H9 (cell line): ENCODE results near the gene SLC34A2. TPM values are rescaled to one million over a fixed set of nuclear protein-coding genes. Genes with fewer than 3 reads are reported as not detected.

ENCODE experiments used
- DNase-seq: peaks from one replicate; pipeline ENCODE4 v3.0.0-alpha.2; 2017
- H2AFZ ChIP-seq: one replicate; pipeline ENCODE4 v1.6.1; 2013; ENCODE audit warnings: mild to moderate bottlenecking, low read length, control low read depth, moderate library complexity
- H2AK5ac ChIP-seq: 2 replicates; pipeline ENCODE4 v1.6.1; 2013; ENCODE audit warnings: low read length, control low read depth, mixed read lengths; ENCODE audit not compliant: insufficient read length
- H2BK120ac ChIP-seq: one replicate; pipeline ENCODE4 v1.6.1; 2013; ENCODE audit warnings: low read depth, mild to moderate bottlenecking, low read length, control low read depth, inconsistent platforms; ENCODE audit not compliant: poor library complexity, severe bottlenecking
- H2BK12ac ChIP-seq: 2 replicates; pipeline ENCODE4 v1.6.1; 2013; ENCODE audit warnings: low read length, control low read depth, mixed read lengths, low read depth; ENCODE audit not compliant: insufficient read length
- H2BK15ac ChIP-seq: 2 replicates; pipeline ENCODE4 v1.6.1; 2013; ENCODE audit warnings: low read depth, low read length, control low read depth
- H2BK20ac ChIP-seq: one replicate; pipeline ENCODE4 v1.6.1; 2013; ENCODE audit warnings: low read depth, mild to moderate bottlenecking, low read length, control low read depth, inconsistent platforms; ENCODE audit not compliant: poor library complexity, severe bottlenecking
- H2BK5ac ChIP-seq: 2 replicates; pipeline ENCODE4 v1.6.1; 2013; ENCODE audit warnings: low read length, control low read depth, mixed read lengths; ENCODE audit not compliant: insufficient read length
- H3K14ac ChIP-seq: 2 replicates; pipeline ENCODE4 v1.6.1; 2013; ENCODE audit warnings: low read length, control low read depth; ENCODE audit not compliant: insufficient read depth
- H3K18ac ChIP-seq: 2 replicates; pipeline ENCODE4 v1.6.1; 2013; ENCODE audit warnings: low read depth, mild to moderate bottlenecking, mixed read lengths, low read length, control low read depth; ENCODE audit not compliant: insufficient read length
- H3K23ac ChIP-seq: 2 replicates; pipeline ENCODE4 v1.6.1; 2013; ENCODE audit warnings: low read length, control low read depth, mixed read lengths, low read depth; ENCODE audit not compliant: insufficient read length
- H3K23me2 ChIP-seq: 2 replicates; pipeline ENCODE4 v1.6.1; 2013; ENCODE audit warnings: low read depth, mild to moderate bottlenecking, mixed read lengths, low read length, control low read depth; ENCODE audit not compliant: insufficient read length, poor library complexity, severe bottlenecking
- H3K27ac ChIP-seq: 2 replicates; pipeline ENCODE4 v1.5.1; 2013; ENCODE audit warnings: low read length, control low read depth, mixed read lengths, low read depth; ENCODE audit not compliant: insufficient read length
- H3K27me3 ChIP-seq: 2 replicates; pipeline ENCODE4 v1.6.1; 2013; ENCODE audit warnings: low read length, control low read depth, inconsistent platforms; ENCODE audit not compliant: insufficient read depth
- H3K4ac ChIP-seq: 2 replicates; pipeline ENCODE4 v1.6.1; 2013; ENCODE audit warnings: low read depth, mild to moderate bottlenecking, control low read depth, inconsistent platforms, low read length, moderate library complexity
- H3K4me1 ChIP-seq: 2 replicates; pipeline ENCODE4 v1.6.1; 2013; ENCODE audit warnings: low read length, control low read depth, inconsistent platforms; ENCODE audit not compliant: insufficient read depth
- H3K4me2 ChIP-seq: 2 replicates; pipeline ENCODE4 v1.6.1; 2013; ENCODE audit warnings: low read length, control low read depth, mixed read lengths; ENCODE audit not compliant: insufficient read length, insufficient read depth
- H3K56ac ChIP-seq: 2 replicates; pipeline ENCODE4 v1.6.1; 2013; ENCODE audit warnings: low read depth, mild to moderate bottlenecking, mixed read lengths, low read length, control low read depth; ENCODE audit not compliant: insufficient read length
- H3K79me1 ChIP-seq: 2 replicates; pipeline ENCODE4 v1.6.1; 2013; ENCODE audit warnings: low read depth, mild to moderate bottlenecking, moderate library complexity, low read length, control low read depth, inconsistent platforms; ENCODE audit not compliant: insufficient read depth, poor library complexity, severe bottlenecking
- H3K79me2 ChIP-seq: 2 replicates; pipeline ENCODE4 v1.6.1; 2013; ENCODE audit warnings: low read length, control low read depth, inconsistent platforms; ENCODE audit not compliant: insufficient read depth
- H3K9ac ChIP-seq: 2 replicates; pipeline ENCODE4 v1.6.1; 2013; ENCODE audit warnings: low read length, control low read depth, mixed read lengths; ENCODE audit not compliant: insufficient read length; ENCODE audit errors: extremely low read depth
- H3K9me3 ChIP-seq: one replicate; pipeline ENCODE4 v1.6.1; 2013; ENCODE audit warnings: low read depth, low read length, inconsistent platforms; ENCODE audit not compliant: control insufficient read depth
- H3T11ph ChIP-seq: one replicate; pipeline ENCODE4 v1.6.1; 2013; ENCODE audit warnings: mild to moderate bottlenecking, low read length, control low read depth, inconsistent platforms
- H4K20me1 ChIP-seq: one replicate; pipeline ENCODE4 v1.6.1; 2013; ENCODE audit not compliant: control insufficient read depth, insufficient read length, insufficient read depth
- H4K5ac ChIP-seq: 2 replicates; pipeline ENCODE4 v1.6.1; 2013; ENCODE audit warnings: low read depth, mild to moderate bottlenecking, mixed read lengths, low read length, control low read depth; ENCODE audit not compliant: insufficient read length
- H4K8ac ChIP-seq: replicated peaks from 2 replicates; pipeline ENCODE4 v1.6.1; 2013; ENCODE audit warnings: low read length, control low read depth, mixed read lengths, low read depth; ENCODE audit not compliant: insufficient read length
- H4K91ac ChIP-seq: 2 replicates; pipeline ENCODE4 v1.6.1; 2013; ENCODE audit warnings: low read depth, mild to moderate bottlenecking, moderate library complexity, mixed read lengths, low read length, control low read depth; ENCODE audit not compliant: insufficient read length
- H3K27ac Mint-ChIP-seq, 3 experiments: 2 replicates in 2 of 3; 3 replicates in 1 of 3; pipeline ENCODE4 v1.8.0; 2020 to 2021; ENCODE audit warnings: mixed read lengths in 3 of 3, mild to moderate bottlenecking in 1 of 3, moderate library complexity in 1 of 3
- H3K27me3 Mint-ChIP-seq: 2 replicates; pipeline ENCODE4 v1.8.0; 2021; ENCODE audit warnings: low read depth, mild to moderate bottlenecking, moderate library complexity, mixed read lengths
- H3K36me3 Mint-ChIP-seq, 3 experiments: 2 replicates in 2 of 3; 3 replicates in 1 of 3; pipeline ENCODE4 v1.8.0; 2020 to 2021; ENCODE audit warnings: low read depth in 3 of 3, mixed read lengths in 3 of 3; ENCODE audit not compliant: insufficient read depth in 1 of 3
- H3K4me1 Mint-ChIP-seq, 2 experiments: 2 replicates each; pipeline ENCODE4 v1.8.0; 2020; ENCODE audit warnings: mixed read lengths in 2 of 2
- H3K4me3 Mint-ChIP-seq, 2 experiments: 2 replicates in 1 of 2; 3 replicates in 1 of 2; pipeline ENCODE4 v1.8.0; 2020 to 2021; ENCODE audit warnings: mild to moderate bottlenecking in 2 of 2, mixed read lengths in 2 of 2, moderate library complexity in 1 of 2
- H3K9me3 Mint-ChIP-seq, 2 experiments: 2 replicates in 1 of 2; 3 replicates in 1 of 2; pipeline ENCODE4 v1.8.0; 2020; ENCODE audit warnings: mild to moderate bottlenecking in 2 of 2, mixed read lengths in 2 of 2, moderate library complexity in 1 of 2
- WGBS: extraction: QIAGEN DNeasy Blood & Tissue Kit; methylation state at CpG from one replicate; pipeline ENCODE4 v1.1.7; 2013; ENCODE audit warnings: missing lambda C conversion rate, low lambda C conversion rate, mixed read lengths; ENCODE audit not compliant: insufficient read length; ENCODE audit errors: extremely low coverage; 5-methylcytosine and 5-hydroxymethylcytosine counted together
- total RNA-seq: library from RNA; stranded (reverse); gene quantifications from 2 replicates; pipeline ENCODE4 v1.2.1, GENCODE V29; 2021
- TF ChIP-seq, protein P1 (sequence below): fragments of 200-600 bp; sonication (generic); conservative IDR thresholded peaks from 3 replicates; pipeline ENCODE4 v1.8.0; 2021; ENCODE audit warnings: antibody characterized with exemption, mild to moderate bottlenecking

Gene SLC34A2
- total RNA-seq, 1 experiment from 2014 or later = 0.57 TPM

DNA sequence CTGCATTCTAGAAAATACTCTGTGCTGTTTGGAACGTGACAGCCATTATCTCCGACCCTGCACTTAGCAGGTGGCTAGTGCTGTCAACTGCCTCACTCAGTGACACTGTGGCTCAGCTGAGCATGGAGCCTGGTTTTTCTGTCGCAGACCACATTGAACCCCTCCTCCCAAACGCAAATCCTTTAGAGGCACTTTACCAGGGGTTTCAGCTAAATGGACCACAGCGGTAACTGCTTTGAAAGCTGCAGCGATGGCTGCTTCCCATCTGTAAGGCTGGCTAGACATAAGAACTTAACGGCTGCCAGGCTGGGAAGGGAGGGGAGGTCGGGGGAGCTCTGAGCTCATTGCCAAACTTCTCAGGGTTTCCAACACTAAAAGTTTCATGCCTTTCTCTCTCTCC lies 8.1 kb downstream of the SLC34A2 start:
- Histone ChIP-seq H3K9me3 (no peaks in the 10 kb centered on the region), H3K79me1 (no peaks in the 10 kb centered on the region), H3K4me1 (no peaks in the 10 kb centered on the region; the same call in 1 of the 2 replicates), H4K91ac (no peak overlapping the region), H3K56ac (no peak overlapping the region), H4K20me1 (no peaks in the 10 kb centered on the region), H2AFZ (no peak overlapping the region), H3K79me2 (no peaks in the 10 kb centered on the region), H2BK12ac (no peak overlapping the region), H3K23ac (no peak overlapping the region), H3K4ac (no peak overlapping the region), H3K9ac (no peak overlapping the region), H3K4me2 (no peak overlapping the region), H2AK5ac (no peak overlapping the region), H3K14ac (no peak overlapping the region), H2BK5ac (no peak overlapping the region), H4K5ac (no peak overlapping the region), H3K23me2 (no peaks in the 10 kb centered on the region), H3K27me3 (no peaks in the 10 kb centered on the region), H2BK20ac (no peak overlapping the region), H4K8ac (no peak overlapping the region), H3K27ac (no peak overlapping the region), H2BK120ac (no peak overlapping the region), H2BK15ac (no peak overlapping the region), H3K18ac (no peak overlapping the region), H3T11ph (no peak overlapping the region)
- TF ChIP-seq, protein P1, sequence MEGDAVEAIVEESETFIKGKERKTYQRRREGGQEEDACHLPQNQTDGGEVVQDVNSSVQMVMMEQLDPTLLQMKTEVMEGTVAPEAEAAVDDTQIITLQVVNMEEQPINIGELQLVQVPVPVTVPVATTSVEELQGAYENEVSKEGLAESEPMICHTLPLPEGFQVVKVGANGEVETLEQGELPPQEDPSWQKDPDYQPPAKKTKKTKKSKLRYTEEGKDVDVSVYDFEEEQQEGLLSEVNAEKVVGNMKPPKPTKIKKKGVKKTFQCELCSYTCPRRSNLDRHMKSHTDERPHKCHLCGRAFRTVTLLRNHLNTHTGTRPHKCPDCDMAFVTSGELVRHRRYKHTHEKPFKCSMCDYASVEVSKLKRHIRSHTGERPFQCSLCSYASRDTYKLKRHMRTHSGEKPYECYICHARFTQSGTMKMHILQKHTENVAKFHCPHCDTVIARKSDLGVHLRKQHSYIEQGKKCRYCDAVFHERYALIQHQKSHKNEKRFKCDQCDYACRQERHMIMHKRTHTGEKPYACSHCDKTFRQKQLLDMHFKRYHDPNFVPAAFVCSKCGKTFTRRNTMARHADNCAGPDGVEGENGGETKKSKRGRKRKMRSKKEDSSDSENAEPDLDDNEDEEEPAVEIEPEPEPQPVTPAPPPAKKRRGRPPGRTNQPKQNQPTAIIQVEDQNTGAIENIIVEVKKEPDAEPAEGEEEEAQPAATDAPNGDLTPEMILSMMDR = no peak
- Mint-ChIP-seq H3K4me3 (no peak overlapping the region), H3K36me3 (no peaks in the 10 kb centered on the region), H3K4me1 (peaks cover 17 to 26% of the 10 kb centered on the region in 2 experiments), H3K27ac (no peak overlapping the region), H3K9me3 (no peaks in the 10 kb centered on the region), H3K27me3 (peaks cover 2% of the 10 kb centered on the region)
- DNase-seq = no peak
- no CpG with 5 or more reads among the region's 8 CpGs for WGBS
